GM12891 (cell line): ENCODE data around the gene PALM2AKAP2.

Experiments
- POLR2A ChIP-seq: IDR thresholded peaks from 2 replicates; pipeline ENCODE4 v1.6.1; 2011; ENCODE audit warnings: low read depth, low read length, control low read depth
- POLR2AphosphoS5 ChIP-seq: IDR thresholded peaks from 2 replicates; pipeline ENCODE4 v1.6.1; 2011; ENCODE audit warnings: low read depth, low read length, control low read depth
- SPI1 ChIP-seq: IDR thresholded peaks from 2 replicates; pipeline ENCODE4 v1.6.1; 2011; ENCODE audit warnings: low read depth, low read length, control low read depth
- TAF1 ChIP-seq: IDR thresholded peaks from 2 replicates; pipeline ENCODE4 v1.6.1; 2011; ENCODE audit warnings: low read depth, low read length, control low read depth

GRCh38 chr9:109789556-109789955 lies 9.6 kb downstream of the PALM2AKAP2 start:
- TF ChIP-seq POLR2AphosphoS5 (no peak), POLR2A (no peak), SPI1 (no peak), TAF1 (no peak)
